ENCODE results near the gene IQGAP1.

DNA sequence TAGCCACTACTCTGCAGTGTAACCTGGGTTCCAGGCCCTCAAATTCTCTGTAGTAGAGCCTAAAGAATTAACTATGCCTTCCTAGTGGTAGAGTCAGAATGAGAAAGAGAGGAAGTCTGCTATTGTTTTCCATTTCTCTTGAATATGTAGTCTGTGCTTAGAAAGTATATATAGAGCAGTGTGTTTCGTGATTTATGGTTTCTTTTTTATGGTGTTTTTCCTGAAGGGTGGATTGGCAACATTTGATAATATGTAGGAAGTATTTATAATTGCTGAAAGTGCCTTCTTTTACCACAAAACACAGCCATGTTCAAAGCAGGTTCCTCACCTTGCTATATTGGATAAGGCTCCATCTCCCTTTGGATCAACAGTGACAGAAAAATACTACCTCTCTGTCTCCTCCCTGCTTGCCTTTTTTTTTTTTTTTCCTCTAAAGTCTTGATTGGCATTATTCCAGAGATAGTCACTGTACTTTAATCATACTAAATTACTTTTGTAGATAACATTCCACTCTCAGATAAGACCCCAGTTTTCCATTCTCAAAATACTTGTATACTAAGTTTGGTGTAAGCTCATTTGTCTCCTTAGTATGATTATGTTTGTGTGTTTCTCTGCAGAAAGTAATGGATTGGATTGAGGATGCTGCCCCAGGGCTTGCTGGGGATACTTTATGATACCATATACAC lies 47.8 kb downstream of the IQGAP1 start:
- TF ChIP-seq ZNF626 (tag by site-specific recombination; IDR thresholded peaks at IDR 0.05), result no peak
- TF ChIP-seq PATZ1 (tag by site-specific recombination; IDR thresholded peaks at IDR 0.05), result no peak

Measured in HEK293 (cell line).